Measurements from ENCODE around the gene SIPA1L3.

- no peak for TF ChIP-seq POLR2A (IDR thresholded peaks at IDR 0.05)
- TF ChIP-seq CTCF (IDR thresholded peaks at IDR 0.05): no peak
Observed at GRCh38 chr19:38180071-38180470, 273.1 kb downstream of the SIPA1L3 start.

Data from adrenal gland (tissue), 5 donors.